RWPE2 (cell line): ENCODE results near the gene COIL.

ENCODE experiments used
- ATAC-seq: fragments of 200-7000 bp; cut with Tn5 transposase; 3 replicates; pipeline ENCODE4 v1.9.1; 2021; ENCODE audit warnings: low read depth
- DNase-seq: peaks from one replicate; pipeline ENCODE4 v3.0.0-alpha.2; 2020; ENCODE audit warnings: low spot score
- H3K27ac ChIP-seq: fragments of 450-650 bp; 2 replicates; pipeline ENCODE4 v1.5.1; 2017; ENCODE audit warnings: mild to moderate bottlenecking; ENCODE audit not compliant: poor library complexity, severe bottlenecking
- H3K27me3 ChIP-seq: fragments of 250-450 bp; sonication (Bioruptor Pico); 2 replicates; pipeline ENCODE4 v1.5.1; 2021; ENCODE audit warnings: mild to moderate bottlenecking, moderate library complexity; ENCODE audit not compliant: insufficient read depth, poor library complexity, severe bottlenecking
- H3K36me3 ChIP-seq: fragments of 250-450 bp; sonication (Bioruptor Pico); 2 replicates; pipeline ENCODE4 v1.5.1; 2020; ENCODE audit warnings: low read depth, mild to moderate bottlenecking, moderate library complexity
- H3K4me1 ChIP-seq: fragments of 250-450 bp; sonication (Bioruptor Pico); 2 replicates; pipeline ENCODE4 v1.5.1; 2021; ENCODE audit warnings: mild to moderate bottlenecking, moderate library complexity; ENCODE audit not compliant: insufficient read depth, poor library complexity, severe bottlenecking
- H3K4me3 ChIP-seq: fragments of 250-450 bp; sonication (Bioruptor Pico); 2 replicates; pipeline ENCODE4 v1.5.1; 2021; ENCODE audit warnings: mild to moderate bottlenecking, moderate library complexity; ENCODE audit not compliant: severe bottlenecking
- H3K9me3 ChIP-seq: fragments of 250-450 bp; sonication (Bioruptor Pico); 2 replicates; pipeline ENCODE4 v1.5.1; 2021; ENCODE audit warnings: mild to moderate bottlenecking, moderate library complexity; ENCODE audit not compliant: severe bottlenecking
- TF ChIP-seq, protein P1 (sequence below): fragments of 450-650 bp; IDR thresholded peaks from one replicate; pipeline ENCODE4 v1.5.1; 2017; ENCODE audit warnings: mild to moderate bottlenecking, moderate library complexity; ENCODE audit not compliant: poor library complexity, severe bottlenecking

The COIL gene

GRCh38 chr17:56912105-56912999 is 48.5 kb downstream of the COIL start:
- Histone ChIP-seq H3K4me3 (peak overlapping the region; percentile 89), H3K27ac (peak overlapping the region; percentile 91), H3K36me3 (peaks cover 50% of the 10 kb centered on the region), H3K4me1 (peaks cover 23% of the 10 kb centered on the region), H3K27me3 (no peaks in the 10 kb centered on the region), H3K9me3 (no peaks in the 10 kb centered on the region)
- ATAC-seq (no peak), DNase-seq (no peak)
- TF ChIP-seq, protein P1, sequence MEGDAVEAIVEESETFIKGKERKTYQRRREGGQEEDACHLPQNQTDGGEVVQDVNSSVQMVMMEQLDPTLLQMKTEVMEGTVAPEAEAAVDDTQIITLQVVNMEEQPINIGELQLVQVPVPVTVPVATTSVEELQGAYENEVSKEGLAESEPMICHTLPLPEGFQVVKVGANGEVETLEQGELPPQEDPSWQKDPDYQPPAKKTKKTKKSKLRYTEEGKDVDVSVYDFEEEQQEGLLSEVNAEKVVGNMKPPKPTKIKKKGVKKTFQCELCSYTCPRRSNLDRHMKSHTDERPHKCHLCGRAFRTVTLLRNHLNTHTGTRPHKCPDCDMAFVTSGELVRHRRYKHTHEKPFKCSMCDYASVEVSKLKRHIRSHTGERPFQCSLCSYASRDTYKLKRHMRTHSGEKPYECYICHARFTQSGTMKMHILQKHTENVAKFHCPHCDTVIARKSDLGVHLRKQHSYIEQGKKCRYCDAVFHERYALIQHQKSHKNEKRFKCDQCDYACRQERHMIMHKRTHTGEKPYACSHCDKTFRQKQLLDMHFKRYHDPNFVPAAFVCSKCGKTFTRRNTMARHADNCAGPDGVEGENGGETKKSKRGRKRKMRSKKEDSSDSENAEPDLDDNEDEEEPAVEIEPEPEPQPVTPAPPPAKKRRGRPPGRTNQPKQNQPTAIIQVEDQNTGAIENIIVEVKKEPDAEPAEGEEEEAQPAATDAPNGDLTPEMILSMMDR: no peak

DNA sequence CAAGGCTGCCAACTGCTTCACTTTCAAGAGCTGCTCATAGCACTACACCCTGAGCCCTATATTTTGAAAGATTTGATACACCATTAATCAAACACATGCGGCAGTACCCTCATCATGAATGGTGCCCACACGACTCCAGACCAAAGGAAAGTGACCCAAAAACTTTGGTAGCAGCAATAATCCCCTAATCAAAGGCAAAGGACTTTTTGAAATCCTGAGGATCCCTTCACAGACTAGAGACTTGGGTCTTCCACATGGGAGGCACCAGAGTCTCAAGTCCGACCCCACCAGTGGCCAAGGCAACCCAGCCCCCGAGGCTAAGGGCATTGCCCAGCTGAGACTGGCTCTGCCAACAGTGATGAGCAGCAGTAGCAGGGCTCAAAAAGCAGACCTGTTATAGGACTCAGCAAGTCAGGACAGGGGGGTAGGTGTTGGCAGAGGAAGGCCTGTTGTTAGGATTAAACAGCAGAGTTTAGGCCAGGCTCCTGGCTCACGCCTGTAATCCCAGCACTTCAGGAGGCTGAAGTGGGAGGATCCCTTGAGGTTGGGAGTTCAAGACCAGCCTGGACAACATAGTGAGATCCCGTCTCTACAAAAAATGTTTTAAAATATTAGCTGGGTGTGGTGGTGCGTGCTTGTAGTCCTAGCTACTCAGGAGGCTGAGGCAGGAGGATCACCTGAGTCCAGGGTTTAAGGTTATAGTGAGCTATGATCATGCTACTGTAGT is 50.2 kb downstream of the COIL start:
- H3K36me3 ChIP-seq: peaks cover 67% of the 10 kb centered on the region
- no peak for ATAC-seq
- H3K27ac ChIP-seq: no peak overlapping the region
- TF ChIP-seq, protein P1: no peak
- no peak overlapping the region for H3K4me3 ChIP-seq
- DNase-seq: no peak
- no peaks in the 10 kb centered on the region for H3K27me3 ChIP-seq
- H3K9me3 ChIP-seq: no peaks in the 10 kb centered on the region
- H3K4me1 ChIP-seq: peaks cover 17% of the 10 kb centered on the region

DNA sequence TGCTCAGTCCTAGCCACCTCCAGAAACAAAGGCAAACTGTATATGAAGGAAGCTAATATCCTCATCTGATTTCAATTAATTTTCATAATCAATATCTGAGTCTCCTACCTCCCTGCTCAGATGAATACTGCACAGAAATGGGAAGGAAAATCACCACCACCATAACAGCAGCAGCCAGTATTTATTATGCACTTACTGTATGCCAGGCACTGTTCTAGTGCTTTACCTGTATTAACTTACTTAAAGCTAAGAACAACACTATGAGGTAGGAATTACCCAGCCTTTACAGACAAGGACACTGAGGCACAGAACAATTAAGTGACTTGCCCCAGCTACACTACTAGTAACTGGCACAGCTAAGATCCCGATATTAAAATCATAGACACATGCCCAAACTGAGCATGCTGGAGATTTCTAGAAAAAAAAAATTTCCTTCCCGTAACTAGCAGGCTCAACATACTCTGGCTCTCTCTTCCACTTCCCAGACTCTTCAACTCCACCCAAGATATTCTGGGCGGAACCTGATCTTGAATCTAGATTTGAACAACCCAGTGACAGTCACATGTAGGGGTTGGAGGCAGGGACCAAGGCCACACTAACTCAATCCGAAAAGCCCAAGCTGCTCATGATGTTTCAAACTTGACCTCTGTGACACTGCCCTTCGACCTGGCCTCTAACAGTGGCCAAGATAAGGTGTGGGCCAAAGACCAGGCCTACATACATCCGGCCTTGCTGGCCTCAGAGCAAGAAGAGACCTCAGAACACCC is 50.9 kb downstream of the COIL start:
- TF ChIP-seq, protein P1: no peak
- Histone ChIP-seq H3K9me3 (no peaks in the 10 kb centered on the region), H3K27ac (no peak overlapping the region), H3K4me3 (no peak overlapping the region), H3K4me1 (peaks cover 11% of the 10 kb centered on the region), H3K27me3 (no peaks in the 10 kb centered on the region), H3K36me3 (peaks cover 75% of the 10 kb centered on the region)
- ATAC-seq: no peak
- no peak for DNase-seq

GRCh38 chr17:56908001-56908542 is 52.8 kb downstream of the COIL start:
- ATAC-seq (no peak), DNase-seq (no peak)
- TF ChIP-seq, protein P1: no peak
- H3K27me3 ChIP-seq: no peaks in the 10 kb centered on the region
- no peak overlapping the region for H3K4me3 ChIP-seq
- no peak overlapping the region for H3K27ac ChIP-seq
- H3K36me3 ChIP-seq: peaks cover 93% of the 10 kb centered on the region
- H3K4me1 ChIP-seq: peaks cover 10% of the 10 kb centered on the region
- no peaks in the 10 kb centered on the region for H3K9me3 ChIP-seq
